Nucleus accumbens (tissue), 56 donors: Measurements from ENCODE around the gene NDC1.
"Not testable (repeated sequence)": the region's sequence is repeated elsewhere in the genome, so short reads cannot be mapped to it uniquely, and the experiment has no call there.

Experiments
- DNase-seq, 56 donors: peaks; one replicate each; lab custom pipeline; 2025; lab: John Stamatoyannopoulos, UW

The NDC1 gene

GRCh38 chr1:53766831-53767405 is 71.2 kb downstream of the NDC1 start:
- no peak for DNase-seq

DNA sequence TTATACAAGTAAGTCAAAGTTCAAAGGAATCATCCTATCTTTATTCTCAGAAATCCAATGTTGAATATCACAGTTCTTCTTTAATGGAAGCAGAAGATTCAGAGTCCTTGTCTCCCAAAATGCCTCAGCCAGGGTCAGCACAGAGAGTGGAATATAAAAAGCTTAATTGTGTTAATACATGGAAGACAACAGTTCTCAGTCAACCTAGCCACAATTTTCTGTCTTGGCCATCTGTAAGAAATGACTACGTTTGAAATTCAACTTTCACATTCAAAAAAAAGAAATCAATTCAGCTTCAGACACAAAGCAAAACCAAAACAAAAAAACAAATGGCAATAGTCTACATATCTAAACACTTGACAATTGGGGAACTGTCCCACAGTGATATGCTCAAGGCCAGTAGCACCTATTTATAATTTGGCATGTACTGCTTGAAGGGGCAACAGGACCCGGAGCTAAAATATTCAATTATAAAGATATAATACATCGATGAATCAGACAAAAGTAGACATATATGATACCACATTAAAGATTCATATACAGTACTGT is 71.8 kb downstream of the NDC1 start:
- no peak for DNase-seq

DNA sequence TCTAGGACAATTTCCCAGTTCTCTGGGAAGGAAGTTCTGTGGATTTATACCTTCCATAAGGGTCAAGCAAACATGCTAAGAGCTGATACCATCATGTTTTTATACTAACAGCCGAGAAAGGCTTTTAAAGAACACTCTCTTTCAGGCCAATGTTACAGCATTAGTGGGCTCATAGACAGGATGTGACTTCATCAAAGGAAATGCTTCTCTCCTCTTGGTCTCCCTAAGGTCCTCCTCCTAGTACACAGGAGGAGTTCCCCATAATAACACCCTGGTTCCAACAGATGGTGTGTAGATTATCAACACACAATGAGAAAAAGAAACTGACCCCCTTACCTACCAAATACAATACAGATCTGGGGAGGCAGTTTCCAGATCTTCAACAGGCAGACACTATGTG is 72.4 kb downstream of the NDC1 start:
- no peak for DNase-seq

GRCh38 chr1:53763911-53764310 is 74.2 kb downstream of the NDC1 start:
- DNase-seq = no peak

DNA sequence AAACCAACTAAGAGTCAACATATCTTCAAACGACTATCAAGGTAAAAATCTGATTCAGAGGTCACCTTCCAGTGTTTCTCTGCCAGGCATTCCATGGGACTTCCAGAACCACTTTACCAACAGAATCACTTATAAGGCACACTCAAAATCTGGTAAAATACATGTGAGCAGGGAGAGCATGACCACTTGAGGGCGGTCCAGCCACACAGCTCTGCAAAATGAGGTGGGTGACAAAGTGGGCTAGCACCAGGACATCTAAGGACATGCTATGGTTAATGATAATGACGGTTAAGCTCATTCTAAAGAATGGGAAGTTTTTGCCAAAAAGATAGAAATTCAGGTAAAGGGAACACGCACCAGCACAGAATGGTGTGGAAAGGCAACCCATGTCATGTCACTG is 74.6 kb downstream of the NDC1 start:
- DNase-seq = no peak

DNA sequence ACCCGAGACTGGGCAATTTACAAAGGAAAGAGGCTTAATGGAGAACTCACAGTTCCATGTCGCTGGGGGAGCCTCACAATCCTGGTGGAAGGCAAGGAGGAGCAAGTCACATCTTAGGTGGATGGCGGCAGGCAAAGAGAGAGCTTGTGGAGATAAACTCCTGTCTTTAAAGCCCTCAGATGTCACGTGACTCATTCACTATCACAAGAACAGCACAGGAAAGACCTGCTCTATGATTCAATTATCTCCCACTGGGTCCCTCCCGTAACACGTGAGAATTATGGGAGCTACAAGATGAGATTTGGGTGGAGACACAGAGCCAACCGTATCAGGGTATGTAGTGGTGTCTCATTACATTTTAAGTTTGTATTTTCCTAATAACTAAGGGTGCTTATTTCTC is 77.6 kb downstream of the NDC1 start:
- not testable (repeated sequence) for DNase-seq

- DNase-seq = no peak
Measured at GRCh38 chr1:53755874-53756273, 82.2 kb downstream of the NDC1 start.

GRCh38 chr1:53754484-53755312 is 83.4 kb downstream of the NDC1 start:
- DNase-seq = peak in 7 of 56 donors; percentile 2 to 21 (median 6)

DNA sequence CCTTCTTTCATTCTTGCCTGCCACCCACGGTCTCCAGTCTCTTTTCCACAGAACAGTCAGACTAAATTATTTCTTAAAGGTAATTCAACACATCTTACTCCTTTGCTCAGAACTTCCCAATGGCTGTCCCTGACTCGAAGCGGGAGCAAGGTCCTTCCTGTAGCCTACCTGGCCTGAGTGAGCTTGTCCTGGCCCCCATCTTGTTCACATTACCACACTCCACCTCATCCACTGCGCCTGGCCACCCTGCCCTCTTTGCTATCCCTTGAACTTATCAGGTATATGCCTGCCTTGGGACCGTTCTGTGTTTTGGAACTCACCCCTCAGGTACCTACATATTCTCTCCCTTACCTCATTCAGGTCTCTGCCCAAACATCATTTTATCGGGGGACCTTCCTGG is 85.8 kb downstream of the NDC1 start:
- DNase-seq = no peak

- DNase-seq = no peak
Measured at GRCh38 chr1:53747841-53748240, 90.3 kb downstream of the NDC1 start.

DNA sequence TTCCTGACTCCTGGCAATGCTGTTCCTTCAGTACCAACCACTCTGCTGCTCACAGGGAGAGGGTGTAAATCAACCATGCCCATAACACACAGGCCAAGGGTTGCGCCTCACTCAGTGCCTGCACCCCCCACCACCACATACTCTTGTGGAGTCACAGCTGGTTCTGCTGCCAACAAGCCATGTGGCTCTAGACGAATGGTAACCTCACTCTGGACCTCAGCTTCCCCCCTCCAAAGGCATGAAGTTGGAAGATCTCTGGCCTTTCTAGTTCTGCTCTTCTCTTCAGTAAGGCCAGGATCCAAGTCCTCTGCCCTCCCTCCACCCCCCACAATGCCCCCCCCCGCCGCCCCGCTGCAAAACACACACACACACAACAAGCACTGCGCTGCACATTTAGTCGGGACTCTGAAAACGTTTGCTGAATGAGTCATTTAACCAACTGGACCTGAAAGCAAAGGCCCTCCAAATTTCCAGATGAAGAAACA is 97.4 kb downstream of the NDC1 start:
- no peak for DNase-seq

DNA sequence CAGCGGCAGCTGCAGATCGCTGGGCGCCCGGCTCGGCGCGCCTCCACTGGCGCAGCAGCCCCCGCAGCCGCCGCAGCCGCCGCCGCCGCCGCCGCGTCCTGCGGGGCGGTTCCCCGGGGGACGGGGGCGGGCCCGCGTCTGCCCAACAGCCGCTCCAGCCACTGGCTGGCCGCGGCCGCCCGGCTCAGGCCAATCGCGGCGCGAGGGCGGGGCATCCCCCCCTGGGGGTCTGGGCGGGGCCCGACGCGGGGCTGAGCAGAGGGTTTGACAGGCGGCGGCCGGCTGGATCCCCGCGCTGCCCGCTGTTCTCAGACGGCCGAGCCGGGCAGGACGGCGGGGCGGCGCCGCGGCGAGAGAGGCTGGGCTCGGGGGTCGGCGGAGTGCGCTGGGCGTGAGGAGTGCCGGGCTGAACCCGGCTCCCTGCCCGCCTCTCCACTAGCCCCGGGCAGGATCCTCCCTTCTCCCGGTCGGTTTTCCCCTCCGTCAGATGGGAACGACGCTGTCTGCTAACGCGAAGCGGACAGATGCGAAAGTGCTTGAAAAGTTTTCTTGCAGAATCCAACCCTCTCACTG is 98.9 kb downstream of the NDC1 start, which contains the start of gene GLIS1:
Gene GLIS1, minus strand, starts transcription at position 56 of the 573 bp plus-strand sequence. CDS start 1,100 bp downstream, outside the sequence.
- DNase-seq = peak in 51 of 56 donors; percentile 2 to 83 (median 48)

GRCh38 chr1:53738205-53739108 is 99.6 kb downstream of the NDC1 start:
- peak in 14 of 56 donors; percentile 5 to 62 (median 31) for DNase-seq

DNA sequence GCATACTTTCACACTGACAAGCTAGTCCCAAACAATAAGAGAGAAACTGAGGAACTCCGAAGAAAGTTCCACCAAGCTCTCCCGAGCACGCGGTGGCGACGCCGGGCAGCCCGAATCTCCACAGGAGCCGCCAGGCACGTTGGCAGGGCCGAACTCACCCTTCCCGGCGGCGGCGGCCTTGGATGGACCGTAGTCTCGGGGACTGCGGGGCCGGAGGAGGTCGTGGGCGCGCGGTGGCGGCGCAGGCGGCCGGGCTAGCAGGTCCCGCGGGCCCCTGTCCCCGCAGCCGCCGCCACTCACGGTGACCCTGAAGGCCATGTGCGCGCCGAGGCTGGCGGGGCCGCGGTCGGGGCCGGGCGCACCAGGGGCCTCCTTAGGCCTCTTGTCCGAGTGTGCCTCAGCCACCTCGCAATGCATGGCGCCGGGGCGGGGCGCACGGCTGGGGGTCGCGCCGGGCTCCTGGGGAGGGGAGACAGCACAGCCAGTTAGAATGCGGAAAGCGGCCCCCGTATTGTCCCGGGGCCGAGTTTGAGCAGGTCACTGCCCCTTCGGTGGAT is 100.4 kb downstream of the NDC1 start:
- no peak for DNase-seq

- no peak for DNase-seq
Measured at GRCh38 chr1:53736290-53736689, 101.8 kb downstream of the NDC1 start.

DNA sequence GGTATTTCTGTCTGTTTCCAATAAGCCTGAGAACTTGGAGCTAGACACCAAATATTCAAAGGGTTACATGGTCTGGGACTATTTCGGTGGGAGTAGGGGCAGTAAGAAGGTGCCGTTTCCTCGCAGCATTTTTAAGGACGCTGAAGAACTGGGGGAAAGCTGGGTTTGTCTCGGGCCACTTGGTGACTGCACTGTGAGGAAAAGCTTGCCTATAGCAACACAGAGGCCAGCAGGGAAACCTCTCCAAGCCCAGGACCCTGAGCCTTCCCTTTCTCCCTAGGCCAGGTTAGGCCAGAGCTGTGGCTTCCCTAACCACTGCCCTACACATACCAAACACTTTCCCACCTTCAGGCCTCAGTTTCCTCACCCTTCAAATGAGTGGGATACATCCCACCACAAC is 102.4 kb downstream of the NDC1 start:
- no peak for DNase-seq

- no peak for DNase-seq
Measured at GRCh38 chr1:53735261-53735660, 102.8 kb downstream of the NDC1 start.

DNA sequence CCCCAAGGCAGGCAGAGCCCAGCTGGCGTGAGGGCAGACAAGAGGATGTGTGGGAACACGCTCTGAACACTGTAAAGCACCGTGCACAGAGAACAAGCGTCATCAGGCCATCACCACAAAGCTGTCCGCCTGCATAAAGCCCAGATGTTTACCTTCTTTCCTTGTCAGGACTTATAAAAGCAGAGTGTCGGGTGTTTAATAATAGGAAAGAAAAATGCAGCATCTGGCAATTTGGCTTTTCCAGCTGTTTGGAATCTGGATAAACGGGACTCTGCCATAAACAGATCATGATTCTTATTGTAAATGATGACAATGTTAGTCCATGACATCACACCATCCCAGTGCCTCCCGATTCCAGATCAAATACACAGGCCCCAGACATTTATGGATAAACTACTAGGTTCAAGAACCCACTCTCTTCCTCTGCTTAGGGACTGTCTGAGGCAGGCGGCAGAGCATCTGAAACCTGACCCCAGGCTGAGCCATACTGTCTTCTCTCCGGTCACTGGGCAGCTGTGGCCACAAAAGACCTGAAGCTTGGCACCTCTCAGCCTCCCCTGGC is 103.4 kb downstream of the NDC1 start:
- no peak for DNase-seq

- DNase-seq = no peak
Measured at GRCh38 chr1:53733975-53734649, 104.0 kb downstream of the NDC1 start.
